Stimulated activated naive B cell treated with anti-CD40 and anti-IgM and Interleukin-4, amounts not matched to agents 10 μg/mL and 1 μg/mL and 100 μg/mL, for 72 hours (primary cell): ENCODE measurements around the gene BCORL1.

Experiments used
- ATAC-seq, 2 donors: fragments of 150-1000 bp; cut with Tn5 transposase; replicated peaks; 2 replicates each; pipeline ENCODE4 v1.10.0; 2021; ENCODE audit warnings: moderate library complexity in 1 of 2
- DNase-seq: peaks from one replicate; pipeline ENCODE4 v3.0.0; 2021
- H3K27ac Mint-ChIP-seq: one replicate; pipeline ENCODE4 v1.8.0; 2022; ENCODE audit warnings: mild to moderate bottlenecking, mixed read lengths
- H3K27me3 Mint-ChIP-seq, 2 donors: one replicate each; pipeline ENCODE4 v1.8.0; 2022; ENCODE audit warnings: mixed read lengths in 2 of 2
- H3K36me3 Mint-ChIP-seq, 2 donors: one replicate each; pipeline ENCODE4 v1.8.0; 2022; ENCODE audit warnings: mixed read lengths in 2 of 2, mild to moderate bottlenecking in 1 of 2
- H3K4me1 Mint-ChIP-seq, 2 donors: one replicate each; pipeline ENCODE4 v1.8.0; 2022; ENCODE audit warnings: mixed read lengths in 2 of 2, mild to moderate bottlenecking in 1 of 2
- H3K4me3 Mint-ChIP-seq, 2 donors: one replicate each; pipeline ENCODE4 v1.8.0; 2022; ENCODE audit warnings: mild to moderate bottlenecking in 2 of 2, mixed read lengths in 2 of 2, moderate library complexity in 1 of 2
- H3K9me3 Mint-ChIP-seq, 2 donors: one replicate each; pipeline ENCODE4 v1.8.0; 2022; ENCODE audit warnings: mixed read lengths in 2 of 2, mild to moderate bottlenecking in 1 of 2

Gene BCORL1, protein sequence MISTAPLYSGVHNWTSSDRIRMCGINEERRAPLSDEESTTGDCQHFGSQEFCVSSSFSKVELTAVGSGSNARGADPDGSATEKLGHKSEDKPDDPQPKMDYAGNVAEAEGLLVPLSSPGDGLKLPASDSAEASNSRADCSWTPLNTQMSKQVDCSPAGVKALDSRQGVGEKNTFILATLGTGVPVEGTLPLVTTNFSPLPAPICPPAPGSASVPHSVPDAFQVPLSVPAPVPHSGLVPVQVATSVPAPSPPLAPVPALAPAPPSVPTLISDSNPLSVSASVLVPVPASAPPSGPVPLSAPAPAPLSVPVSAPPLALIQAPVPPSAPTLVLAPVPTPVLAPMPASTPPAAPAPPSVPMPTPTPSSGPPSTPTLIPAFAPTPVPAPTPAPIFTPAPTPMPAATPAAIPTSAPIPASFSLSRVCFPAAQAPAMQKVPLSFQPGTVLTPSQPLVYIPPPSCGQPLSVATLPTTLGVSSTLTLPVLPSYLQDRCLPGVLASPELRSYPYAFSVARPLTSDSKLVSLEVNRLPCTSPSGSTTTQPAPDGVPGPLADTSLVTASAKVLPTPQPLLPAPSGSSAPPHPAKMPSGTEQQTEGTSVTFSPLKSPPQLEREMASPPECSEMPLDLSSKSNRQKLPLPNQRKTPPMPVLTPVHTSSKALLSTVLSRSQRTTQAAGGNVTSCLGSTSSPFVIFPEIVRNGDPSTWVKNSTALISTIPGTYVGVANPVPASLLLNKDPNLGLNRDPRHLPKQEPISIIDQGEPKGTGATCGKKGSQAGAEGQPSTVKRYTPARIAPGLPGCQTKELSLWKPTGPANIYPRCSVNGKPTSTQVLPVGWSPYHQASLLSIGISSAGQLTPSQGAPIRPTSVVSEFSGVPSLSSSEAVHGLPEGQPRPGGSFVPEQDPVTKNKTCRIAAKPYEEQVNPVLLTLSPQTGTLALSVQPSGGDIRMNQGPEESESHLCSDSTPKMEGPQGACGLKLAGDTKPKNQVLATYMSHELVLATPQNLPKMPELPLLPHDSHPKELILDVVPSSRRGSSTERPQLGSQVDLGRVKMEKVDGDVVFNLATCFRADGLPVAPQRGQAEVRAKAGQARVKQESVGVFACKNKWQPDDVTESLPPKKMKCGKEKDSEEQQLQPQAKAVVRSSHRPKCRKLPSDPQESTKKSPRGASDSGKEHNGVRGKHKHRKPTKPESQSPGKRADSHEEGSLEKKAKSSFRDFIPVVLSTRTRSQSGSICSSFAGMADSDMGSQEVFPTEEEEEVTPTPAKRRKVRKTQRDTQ (N-terminal part only)

DNA sequence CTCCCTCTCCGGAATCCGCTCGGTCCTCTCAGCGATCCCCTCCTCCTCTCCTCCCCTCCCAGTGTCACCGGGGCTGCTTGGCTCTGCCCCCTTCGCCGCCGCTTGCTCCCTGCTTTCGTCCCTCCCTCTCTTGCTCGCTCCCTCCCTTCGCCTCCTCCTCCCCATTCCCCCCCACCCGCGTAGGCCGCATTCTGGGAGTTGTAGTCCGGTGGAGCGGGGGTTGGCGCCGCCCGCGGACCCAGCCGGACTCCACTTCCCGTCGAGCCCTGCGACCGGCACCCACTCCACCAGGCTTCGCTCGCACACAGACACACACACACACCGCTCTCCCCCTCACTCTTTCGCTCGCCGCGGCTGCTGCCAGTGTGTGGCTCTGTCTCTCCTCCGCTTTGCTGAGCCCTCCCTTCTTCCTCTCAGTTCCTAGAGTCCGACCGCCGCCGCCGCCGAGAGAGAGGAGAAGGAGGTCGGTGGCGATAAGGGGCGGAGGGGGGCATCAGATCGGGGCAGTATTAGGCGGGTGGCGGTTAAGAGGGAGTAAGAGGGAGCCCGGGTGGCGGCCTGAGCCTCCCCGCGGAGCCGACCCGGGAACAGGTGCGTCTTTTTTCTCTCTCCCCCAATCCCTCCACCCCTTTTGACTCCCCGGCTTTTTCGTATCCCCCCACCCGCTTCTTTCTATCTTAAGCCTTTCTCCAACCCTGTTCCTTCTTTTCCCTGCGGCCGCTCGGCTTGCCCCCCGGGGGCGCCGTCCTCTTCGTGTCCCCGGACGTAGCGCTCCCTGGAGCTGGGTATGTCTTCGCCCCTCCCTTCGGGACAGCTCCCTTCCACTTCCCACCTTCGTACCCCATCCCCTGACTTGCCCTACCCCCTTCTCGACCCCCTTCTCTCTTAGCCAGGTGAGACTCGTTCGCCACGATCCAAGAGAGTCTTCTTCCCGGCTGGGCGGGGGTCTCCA lies at the start of gene BCORL1:
Gene BCORL1 (plus strand): TSS at position 336 of the 952 bp plus-strand sequence. CDS start 22,597 bp downstream, outside the sequence.
- Mint-ChIP-seq H3K4me3 (no peak within 1 kb of the TSS), H3K9me3 (no peaks in the 10 kb centered on the region), H3K27me3 (no peaks in the 10 kb centered on the region), H3K4me1 (peaks cover 5 to 13% of the 10 kb centered on the region in 2 donors), H3K36me3 (no peaks in the 10 kb centered on the region), H3K27ac (peak within 1 kb of the TSS; percentile 93)
- ATAC-seq = peak; percentile 91
- DNase-seq = peak; percentile 81

DNA sequence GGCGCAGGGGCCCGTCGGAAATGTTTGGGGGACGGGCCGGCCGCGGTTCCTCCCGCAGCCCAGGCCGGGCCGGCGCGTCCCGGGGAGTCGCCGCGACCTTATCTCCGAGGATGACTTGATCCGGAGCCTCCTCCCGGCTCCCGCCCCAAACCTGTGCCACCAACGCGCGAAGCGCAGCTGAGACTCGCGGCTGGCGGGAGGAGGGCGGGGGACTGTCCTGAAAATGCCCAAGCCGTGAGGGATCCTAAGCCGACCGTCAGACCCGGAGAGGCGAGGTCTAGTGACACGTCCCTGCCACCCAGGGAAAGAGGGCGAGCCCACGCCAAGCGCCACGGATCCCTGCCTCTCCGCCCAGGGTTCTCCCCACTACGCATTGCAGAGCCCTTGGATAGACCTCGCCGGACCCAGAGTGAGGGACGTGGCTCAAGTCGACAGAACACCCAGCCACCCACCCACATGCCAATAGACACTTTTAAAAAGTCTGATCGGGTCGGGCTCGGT lies 49.6 kb upstream of the BCORL1 start:
- DNase-seq = no peak
- no peaks in the 10 kb centered on the region for H3K9me3 Mint-ChIP-seq
- peak overlapping the region; percentile 31 for H3K27ac Mint-ChIP-seq
- ATAC-seq = peak; percentile 1 to 4
- peaks cover 0 to 3% of the 10 kb centered on the region in 2 donors for H3K36me3 Mint-ChIP-seq
- H3K4me3 Mint-ChIP-seq = peak overlapping the region; percentile 76 to 84
- H3K27me3 Mint-ChIP-seq = no peaks in the 10 kb centered on the region
- peaks cover 8 to 10% of the 10 kb centered on the region in 2 donors for H3K4me1 Mint-ChIP-seq

DNA sequence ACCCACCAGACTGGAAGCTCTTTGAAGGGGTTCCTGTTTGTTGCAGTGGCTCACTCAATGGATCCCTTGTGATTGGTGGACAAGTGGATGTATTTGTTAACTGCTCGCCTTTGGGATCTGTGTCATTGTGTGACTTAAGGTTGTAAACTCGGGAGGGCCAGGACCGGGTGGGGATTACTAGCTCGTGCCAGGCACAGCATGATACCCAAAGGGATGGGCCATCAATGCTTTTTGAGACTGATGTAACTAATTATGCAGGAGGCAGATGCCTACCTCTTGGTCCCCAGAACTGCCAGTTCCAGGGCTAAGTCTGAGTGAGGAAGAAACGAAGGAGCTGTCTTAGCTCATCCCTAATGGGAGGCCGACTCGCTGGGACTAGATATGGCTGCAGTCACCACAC lies 48.7 kb upstream of the BCORL1 start:
- no peak overlapping the region for H3K27ac Mint-ChIP-seq
- peaks cover 0 to 3% of the 10 kb centered on the region in 2 donors for H3K36me3 Mint-ChIP-seq
- ATAC-seq (no peak), DNase-seq (no peak)
- H3K27me3 Mint-ChIP-seq = no peaks in the 10 kb centered on the region
- H3K9me3 Mint-ChIP-seq = no peaks in the 10 kb centered on the region
- H3K4me1 Mint-ChIP-seq = peaks cover 8 to 16% of the 10 kb centered on the region in 2 donors
- H3K4me3 Mint-ChIP-seq = peak overlapping the region; percentile 29 to 67

DNA sequence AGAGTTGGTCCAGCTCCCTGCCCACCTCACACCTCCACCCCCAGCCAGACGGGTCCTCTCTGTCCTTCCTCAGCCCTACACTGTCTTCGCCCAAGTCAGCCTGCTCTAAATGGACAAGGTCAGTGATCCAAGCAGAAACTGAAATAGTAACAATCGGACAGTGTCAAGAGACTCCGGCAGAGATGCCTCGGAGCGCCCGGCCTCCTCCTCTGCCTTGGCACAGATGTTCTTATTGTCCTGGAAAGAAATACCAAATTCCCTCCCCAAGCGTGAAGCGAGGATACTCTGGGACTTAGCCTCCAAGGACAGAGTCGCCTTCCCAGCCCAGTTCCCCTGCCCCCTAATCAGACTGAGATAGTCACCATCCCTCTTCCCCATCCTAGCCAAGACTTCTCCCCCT lies 48.0 kb upstream of the BCORL1 start:
- ATAC-seq = no peak
- Mint-ChIP-seq H3K4me1 (peaks cover 8 to 16% of the 10 kb centered on the region in 2 donors), H3K36me3 (peaks cover 0 to 3% of the 10 kb centered on the region in 2 donors), H3K27me3 (no peaks in the 10 kb centered on the region), H3K27ac (no peak overlapping the region), H3K9me3 (no peaks in the 10 kb centered on the region), H3K4me3 (no peak overlapping the region)
- no peak for DNase-seq

DNA sequence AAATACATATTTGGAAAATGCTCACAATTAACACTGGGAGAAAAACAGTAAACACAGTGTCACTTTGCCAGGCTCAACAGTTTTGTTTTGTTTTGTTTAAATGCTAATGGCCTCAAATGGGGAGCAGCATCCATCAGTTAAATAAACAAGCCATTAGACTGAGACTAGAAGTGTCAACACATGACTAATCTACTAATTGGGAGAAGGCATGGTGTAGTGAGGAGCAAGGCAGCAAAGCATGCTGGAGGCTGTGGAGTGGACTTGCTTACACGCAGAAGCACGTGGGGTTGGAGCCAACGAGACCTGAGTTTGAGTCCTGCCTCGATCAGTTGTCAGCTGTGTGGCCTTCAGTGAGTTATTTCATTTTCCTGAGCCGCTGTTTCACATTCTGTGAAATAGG lies 47.5 kb upstream of the BCORL1 start:
- H3K4me3 Mint-ChIP-seq = no peak overlapping the region
- peaks cover 8 to 16% of the 10 kb centered on the region in 2 donors for H3K4me1 Mint-ChIP-seq
- H3K9me3 Mint-ChIP-seq = no peaks in the 10 kb centered on the region
- H3K27me3 Mint-ChIP-seq = no peaks in the 10 kb centered on the region
- peaks cover 0 to 3% of the 10 kb centered on the region in 2 donors for H3K36me3 Mint-ChIP-seq
- DNase-seq = no peak
- no peak overlapping the region for H3K27ac Mint-ChIP-seq
- ATAC-seq = no peak

DNA sequence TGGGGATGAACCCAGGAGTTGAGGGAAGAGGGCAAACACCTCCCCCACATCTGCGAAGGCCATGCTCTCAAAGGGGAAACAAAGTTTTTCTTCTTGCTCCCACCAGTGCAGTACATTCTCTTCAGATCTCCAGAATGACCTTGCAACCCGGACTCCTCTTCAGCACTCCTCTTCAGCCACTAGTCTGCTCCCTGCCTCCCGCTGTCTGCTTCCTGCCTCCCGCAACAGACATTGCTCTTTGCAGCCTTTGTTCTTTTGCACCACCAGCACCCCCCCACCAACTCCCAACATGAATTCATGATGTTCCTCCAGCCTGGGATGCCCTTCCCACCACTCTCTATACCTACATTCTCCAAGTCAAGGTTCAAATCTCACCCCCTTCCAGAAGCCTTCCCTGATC lies 44.4 kb upstream of the BCORL1 start:
- Mint-ChIP-seq H3K36me3 (no peaks in the 10 kb centered on the region), H3K4me3 (no peak overlapping the region), H3K27me3 (no peaks in the 10 kb centered on the region), H3K27ac (no peak overlapping the region), H3K9me3 (no peaks in the 10 kb centered on the region), H3K4me1 (peaks cover 6 to 12% of the 10 kb centered on the region in 2 donors)
- ATAC-seq = no peak
- no peak for DNase-seq

DNA sequence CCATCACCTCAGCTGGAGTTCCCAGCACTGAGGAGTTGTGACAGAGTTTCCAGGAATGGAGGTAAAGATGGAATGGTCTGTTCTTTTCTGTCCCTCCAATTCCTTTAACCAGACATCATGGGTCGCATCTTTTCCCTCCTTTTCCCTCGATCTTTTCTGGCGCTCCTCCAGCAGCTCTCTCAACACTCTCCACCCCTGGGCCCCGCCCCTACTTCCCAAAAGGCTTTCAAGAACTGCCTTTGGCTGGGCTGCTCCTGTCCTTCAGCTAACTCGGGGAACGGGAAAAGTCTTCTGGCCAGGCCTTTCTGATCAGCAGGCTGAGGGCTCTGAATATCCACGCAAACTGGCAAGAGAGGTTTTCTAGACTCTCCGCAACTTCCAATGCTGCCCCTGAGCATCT lies 42.4 kb upstream of the BCORL1 start:
- ATAC-seq (no peak), DNase-seq (no peak)
- no peaks in the 10 kb centered on the region for H3K9me3 Mint-ChIP-seq
- no peaks in the 10 kb centered on the region for H3K36me3 Mint-ChIP-seq
- no peak overlapping the region for H3K27ac Mint-ChIP-seq
- H3K27me3 Mint-ChIP-seq = no peaks in the 10 kb centered on the region
- peaks cover 5 to 6% of the 10 kb centered on the region in 2 donors for H3K4me1 Mint-ChIP-seq
- H3K4me3 Mint-ChIP-seq = no peak overlapping the region

DNA sequence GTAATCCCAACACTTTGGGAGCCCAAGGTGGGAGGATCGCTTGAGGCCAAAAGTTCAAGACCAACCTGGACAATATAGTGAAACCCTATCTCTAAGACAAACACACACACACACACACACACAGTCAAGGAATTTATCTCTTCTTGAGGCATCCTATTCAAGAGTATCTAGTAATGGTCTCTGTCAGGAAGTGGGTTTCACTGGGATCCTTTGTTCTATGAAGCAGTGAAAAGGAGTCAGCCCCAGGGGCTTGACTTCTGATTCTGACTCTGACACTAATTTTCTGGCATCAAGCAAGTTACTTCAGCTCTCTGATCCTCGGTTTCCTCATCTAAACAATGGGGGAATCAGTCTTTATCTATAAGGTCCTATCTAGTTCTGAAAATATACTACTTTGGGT lies 41.7 kb upstream of the BCORL1 start:
- Mint-ChIP-seq H3K4me1 (peaks cover 5 to 6% of the 10 kb centered on the region in 2 donors), H3K9me3 (no peaks in the 10 kb centered on the region), H3K36me3 (no peaks in the 10 kb centered on the region), H3K27me3 (no peaks in the 10 kb centered on the region), H3K27ac (no peak overlapping the region), H3K4me3 (no peak overlapping the region)
- no peak for ATAC-seq
- no peak for DNase-seq

DNA sequence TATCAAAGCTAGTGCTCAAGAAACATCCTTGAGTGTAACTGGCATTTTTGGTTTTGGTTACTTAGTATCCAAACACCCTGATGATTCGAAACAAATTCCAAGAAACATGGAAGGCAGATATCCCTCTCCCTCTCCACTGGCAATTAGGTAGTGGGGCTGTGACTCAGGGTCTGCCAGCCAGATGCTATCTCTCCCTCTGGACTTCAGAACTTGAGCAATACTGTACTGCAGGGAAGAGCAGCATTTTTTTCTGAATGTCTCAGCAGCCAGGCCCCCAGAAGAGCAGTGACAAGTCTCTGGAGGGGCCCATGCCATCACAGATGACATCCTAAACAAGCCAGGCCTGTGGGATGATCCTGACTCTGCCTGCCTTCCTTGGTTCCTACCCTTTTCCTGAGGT lies 37.3 kb upstream of the BCORL1 start:
- Mint-ChIP-seq H3K27me3 (peaks cover 0 to 5% of the 10 kb centered on the region in 2 donors), H3K36me3 (no peaks in the 10 kb centered on the region), H3K9me3 (no peaks in the 10 kb centered on the region), H3K4me1 (no peaks in the 10 kb centered on the region), H3K27ac (no peak overlapping the region), H3K4me3 (no peak overlapping the region)
- ATAC-seq = no peak
- no peak for DNase-seq

DNA sequence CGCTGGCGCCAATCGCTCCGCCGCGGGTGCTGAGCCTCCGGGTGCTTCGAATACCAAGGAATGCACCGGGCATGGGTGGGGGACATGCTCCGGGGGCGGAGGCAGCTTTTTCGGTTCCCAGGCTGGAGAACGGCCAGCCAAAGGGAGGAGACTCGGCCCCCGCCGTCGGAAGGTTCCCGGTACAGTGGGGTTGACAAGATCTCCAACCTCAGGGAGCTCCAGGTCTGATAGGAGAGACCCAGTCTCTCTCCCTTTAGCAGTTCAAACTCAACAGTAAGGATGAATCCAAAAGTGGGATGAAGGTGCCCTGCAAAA lies 29.1 kb upstream of the BCORL1 start:
- ATAC-seq (no peak), DNase-seq (no peak)
- Mint-ChIP-seq H3K4me3 (peak overlapping the region; percentile 83 to 86), H3K4me1 (peaks cover 11 to 20% of the 10 kb centered on the region in 2 donors), H3K27me3 (peaks cover 0 to 9% of the 10 kb centered on the region in 2 donors), H3K27ac (no peak overlapping the region), H3K36me3 (no peaks in the 10 kb centered on the region), H3K9me3 (no peaks in the 10 kb centered on the region)

DNA sequence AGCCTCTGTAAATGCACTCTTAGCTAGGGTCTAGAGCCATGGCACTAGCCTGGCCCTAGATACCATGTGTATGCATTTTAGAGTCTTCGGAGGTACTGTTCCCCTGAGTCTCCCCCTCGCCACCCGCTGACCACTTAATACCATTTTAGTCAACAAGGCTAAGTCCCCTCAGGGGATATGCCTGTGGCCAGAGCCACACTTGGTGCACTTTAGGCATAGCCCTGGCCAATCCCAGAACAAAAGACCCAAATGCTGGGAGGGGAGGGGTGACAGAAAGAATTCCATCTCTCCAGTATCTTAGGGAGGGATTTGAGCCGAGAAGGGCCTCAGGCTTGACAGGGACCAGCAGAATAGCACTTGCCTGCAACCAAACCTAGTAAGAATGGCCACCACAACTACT lies 28.6 kb upstream of the BCORL1 start:
- DNase-seq (no peak), ATAC-seq (no peak)
- H3K9me3 Mint-ChIP-seq = no peaks in the 10 kb centered on the region
- H3K4me3 Mint-ChIP-seq = peak overlapping the region in 1 of 2 donors; percentile 86
- peaks cover 11 to 23% of the 10 kb centered on the region in 2 donors for H3K4me1 Mint-ChIP-seq
- no peaks in the 10 kb centered on the region for H3K36me3 Mint-ChIP-seq
- H3K27ac Mint-ChIP-seq = no peak overlapping the region
- peaks cover 0 to 9% of the 10 kb centered on the region in 2 donors for H3K27me3 Mint-ChIP-seq

DNA sequence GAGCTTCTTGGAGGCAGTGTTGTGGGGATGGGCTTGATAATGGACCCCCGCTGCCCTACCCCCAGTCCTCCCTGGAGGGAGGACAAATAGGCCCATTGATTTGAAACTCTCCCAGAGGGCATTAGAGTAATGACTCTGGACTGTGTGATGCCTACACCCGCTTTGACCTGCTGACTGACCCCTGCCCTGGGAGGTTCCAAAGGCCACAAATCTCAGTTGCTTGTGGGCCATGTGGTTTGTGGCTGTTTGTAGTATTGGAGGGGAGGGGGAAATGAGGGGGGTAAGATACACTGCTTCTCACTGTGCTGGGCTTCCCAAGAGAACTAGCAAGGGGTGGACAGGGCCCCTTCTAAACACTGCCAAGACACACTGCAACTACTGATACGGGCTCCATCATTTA lies 27.6 kb upstream of the BCORL1 start:
- Mint-ChIP-seq H3K4me1 (peaks cover 11 to 23% of the 10 kb centered on the region in 2 donors), H3K36me3 (no peaks in the 10 kb centered on the region), H3K9me3 (no peaks in the 10 kb centered on the region), H3K27ac (no peak overlapping the region), H3K4me3 (no peak overlapping the region), H3K27me3 (peaks cover 0 to 9% of the 10 kb centered on the region in 2 donors)
- DNase-seq (no peak), ATAC-seq (no peak)

DNA sequence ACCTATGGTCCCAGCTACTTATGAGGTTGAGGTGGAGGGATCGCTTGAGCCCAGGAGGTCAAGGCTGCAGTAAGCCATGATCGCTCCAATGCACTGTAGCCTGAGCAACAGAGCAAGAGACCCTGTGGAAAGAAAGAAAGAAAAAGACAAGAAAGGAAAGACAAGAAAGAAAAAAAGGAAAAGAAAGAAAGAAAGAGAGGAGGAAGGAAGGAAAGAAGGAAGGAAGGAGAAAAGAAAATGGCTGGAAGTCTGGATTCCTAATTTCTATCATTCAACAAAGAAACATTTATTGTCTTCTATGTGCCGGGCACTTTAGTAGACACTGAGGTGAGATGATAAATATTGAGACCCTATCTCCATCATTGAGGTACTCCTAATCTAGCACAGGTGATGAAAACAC lies 26.8 kb upstream of the BCORL1 start:
- no peak overlapping the region for H3K27ac Mint-ChIP-seq
- DNase-seq = no peak
- no peak for ATAC-seq
- H3K4me1 Mint-ChIP-seq = peaks cover 11 to 23% of the 10 kb centered on the region in 2 donors
- H3K36me3 Mint-ChIP-seq = no peaks in the 10 kb centered on the region
- H3K27me3 Mint-ChIP-seq = peaks cover 0 to 9% of the 10 kb centered on the region in 2 donors
- H3K4me3 Mint-ChIP-seq = peak overlapping the region in 1 of 2 donors; percentile 34
- no peaks in the 10 kb centered on the region for H3K9me3 Mint-ChIP-seq
